ENCODE data around the gene ERAP2.
"Not testable (repeated sequence)": the region's sequence is repeated elsewhere in the genome, so short reads cannot be mapped to it uniquely, and the experiment has no call there.

ERAP2 gene

GRCh38 chr5:96863114-96863513 is 13.2 kb upstream of the ERAP2 start:
- DNase-seq, result no peak

GRCh38 chr5:96863949-96864584 is 12.2 kb upstream of the ERAP2 start:
- no peak for DNase-seq

GRCh38 chr5:96864922-96865530 is 11.3 kb upstream of the ERAP2 start:
- no peak for DNase-seq

GRCh38 chr5:96868603-96869371 is 7.5 kb upstream of the ERAP2 start:
- DNase-seq, result peak; percentile 74

GRCh38 chr5:96869372-96869641 is 7.0 kb upstream of the ERAP2 start:
- no peak for DNase-seq

GRCh38 chr5:96870094-96871026 is 5.9 kb upstream of the ERAP2 start:
- DNase-seq, result no peak

- no peak for DNase-seq
Observed at GRCh38 chr5:96871027-96871399, 5.3 kb upstream of the ERAP2 start.

GRCh38 chr5:96871686-96872085 is 4.6 kb upstream of the ERAP2 start:
- no peak for DNase-seq

GRCh38 chr5:96873449-96873848 is 2.9 kb upstream of the ERAP2 start:
- no peak for DNase-seq

GRCh38 chr5:96874631-96875030 is 1.7 kb upstream of the ERAP2 start:
- DNase-seq, result no peak

- DNase-seq, result peak; percentile 17
Observed at GRCh38 chr5:96875791-96876291, 459 bp upstream of the ERAP2 start.

- not testable (repeated sequence) for DNase-seq
Observed at GRCh38 chr5:96876977-96877469, 723 bp downstream of the ERAP2 start.

GRCh38 chr5:96879665-96880064 is 3.4 kb downstream of the ERAP2 start:
- DNase-seq, result no peak

GRCh38 chr5:96880444-96881164 is 4.3 kb downstream of the ERAP2 start:
- peak; percentile 88 for DNase-seq

- DNase-seq, result peak; percentile 70
Observed at GRCh38 chr5:96881511-96882115, 5.3 kb downstream of the ERAP2 start.

GRCh38 chr5:96883871-96884270 is 7.6 kb downstream of the ERAP2 start:
- no peak for DNase-seq

- no peak for DNase-seq
Observed at GRCh38 chr5:96884995-96885394, 8.7 kb downstream of the ERAP2 start.

GRCh38 chr5:96885518-96886338 is 9.4 kb downstream of the ERAP2 start:
- no peak for DNase-seq

- peak; percentile 71 for DNase-seq
Observed at GRCh38 chr5:96893342-96893741, 17.0 kb downstream of the ERAP2 start.

GRCh38 chr5:96896276-96896675 is 20.0 kb downstream of the ERAP2 start:
- DNase-seq, result no peak

GRCh38 chr5:96896806-96897205 is 20.5 kb downstream of the ERAP2 start:
- DNase-seq, result no peak

Measured in HCEC 1CT (cell line).